HuH-7.5 (cell line): ENCODE measurements around the gene B3GNT2.

Experiments
- DNase-seq: peaks from one replicate; pipeline ENCODE4 v3.0.0; 2011; ENCODE audit warnings: low spot score

Gene B3GNT2

DNA sequence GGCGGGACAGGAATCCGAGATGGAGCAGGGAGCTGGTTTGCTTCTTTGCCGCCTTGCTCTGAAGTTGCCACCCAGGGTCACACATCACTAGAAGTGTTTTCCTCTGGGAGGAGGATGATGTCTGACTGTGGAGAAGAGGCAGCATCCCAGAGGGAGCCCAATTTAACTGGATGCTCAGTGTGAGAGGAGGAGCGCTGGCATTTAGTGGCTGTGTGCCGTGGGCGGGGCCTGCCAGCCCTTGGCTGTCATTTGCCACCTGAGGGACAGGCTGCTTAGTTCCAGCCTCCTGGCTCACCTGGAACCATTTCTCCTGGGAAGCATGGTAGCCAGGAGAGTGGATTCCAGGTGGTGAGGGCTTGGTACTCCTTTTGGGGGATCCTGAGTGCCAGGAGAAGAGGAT, 9.6 kb downstream of the B3GNT2 start:
- no peak for DNase-seq

DNA sequence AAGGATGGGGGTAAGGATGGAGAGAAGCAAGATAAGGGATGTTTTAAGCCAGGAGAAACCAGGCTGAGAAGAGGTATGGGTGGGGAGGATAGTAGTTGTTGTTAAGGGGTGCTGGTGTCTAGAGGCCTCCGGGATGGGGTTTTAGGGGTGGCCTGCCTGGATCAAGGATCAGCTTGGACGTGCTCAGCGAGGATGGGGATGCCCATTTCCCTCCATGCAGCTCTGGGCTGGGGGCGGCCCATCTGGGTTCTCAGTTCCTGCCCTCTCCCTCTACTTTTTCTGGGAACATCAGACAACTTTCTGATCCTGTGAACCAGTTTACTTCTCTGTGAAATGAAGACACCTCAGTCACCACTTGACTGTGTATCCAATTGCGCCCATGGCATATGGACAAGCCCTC, 10.1 kb downstream of the B3GNT2 start:
- DNase-seq, result no peak

DNA sequence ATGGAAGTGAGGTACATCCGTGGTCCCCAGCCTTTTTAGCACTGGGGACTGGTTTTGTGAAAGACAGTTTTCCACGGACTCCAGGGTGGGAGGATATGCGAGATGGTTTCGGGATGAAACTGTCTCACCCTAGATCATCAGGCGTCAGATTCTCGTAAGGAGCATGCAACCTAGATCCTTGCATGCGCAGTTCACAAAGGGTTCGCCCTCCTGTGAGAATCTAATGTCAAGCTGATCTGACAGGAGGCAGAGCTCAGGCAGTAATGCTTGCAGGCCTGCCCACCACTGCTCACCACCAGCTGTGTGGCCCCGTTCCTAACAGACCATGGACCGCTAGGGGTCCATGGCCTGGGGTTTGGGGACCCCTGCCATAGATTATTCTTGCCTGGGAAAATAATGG, 11.6 kb downstream of the B3GNT2 start:
- DNase-seq, result no peak

DNA sequence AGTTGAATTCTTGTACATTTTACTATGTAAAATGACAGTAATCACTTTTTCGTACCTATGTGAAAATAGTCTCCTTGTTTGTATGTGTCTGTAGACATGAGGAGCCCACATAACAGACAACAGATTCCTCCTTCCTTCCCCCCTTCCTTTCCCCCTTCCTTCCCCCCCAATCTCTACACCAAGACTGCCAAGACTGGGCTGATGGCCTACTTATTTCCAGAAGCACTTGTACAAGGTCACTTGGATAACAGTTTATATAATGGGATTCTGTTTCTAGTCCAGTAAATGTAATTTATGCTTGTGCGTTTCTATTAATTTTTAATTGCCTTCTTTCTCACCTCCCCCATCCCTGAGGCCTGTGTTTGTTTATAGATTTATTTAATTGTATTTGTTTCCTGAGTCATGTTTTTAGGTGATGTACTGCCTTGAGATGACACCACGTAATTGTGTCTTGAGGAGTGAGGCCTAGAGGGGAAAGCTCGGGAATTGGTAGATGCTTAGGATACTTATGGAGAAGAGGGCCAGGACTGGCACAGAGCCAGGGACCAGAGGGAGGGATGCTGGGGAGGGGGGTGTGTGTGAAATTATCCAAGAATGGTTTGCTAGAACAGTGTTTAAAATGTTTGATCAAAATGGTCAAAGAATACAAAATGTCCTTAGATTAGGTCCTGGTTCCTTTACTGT, 12.3 kb downstream of the B3GNT2 start:
- no peak for DNase-seq

DNA sequence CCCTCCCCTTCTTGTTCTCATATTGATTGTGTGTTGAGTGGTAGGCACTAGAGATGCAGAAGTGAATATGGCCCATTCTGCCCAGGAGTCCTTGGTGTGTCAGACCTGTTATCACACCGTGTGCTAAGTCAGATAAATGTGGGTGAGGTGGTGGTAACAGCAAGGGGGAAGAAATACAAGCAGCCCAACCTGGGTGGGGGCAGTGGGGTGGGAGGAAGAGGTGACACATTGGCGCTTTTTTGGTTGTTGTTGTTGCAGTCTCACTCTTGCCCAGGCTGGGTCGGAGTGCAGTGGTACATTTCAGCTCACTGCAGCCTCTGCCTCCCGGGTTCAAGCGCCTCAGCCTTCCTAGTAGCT, 12.8 kb downstream of the B3GNT2 start:
- DNase-seq, result no peak

DNA sequence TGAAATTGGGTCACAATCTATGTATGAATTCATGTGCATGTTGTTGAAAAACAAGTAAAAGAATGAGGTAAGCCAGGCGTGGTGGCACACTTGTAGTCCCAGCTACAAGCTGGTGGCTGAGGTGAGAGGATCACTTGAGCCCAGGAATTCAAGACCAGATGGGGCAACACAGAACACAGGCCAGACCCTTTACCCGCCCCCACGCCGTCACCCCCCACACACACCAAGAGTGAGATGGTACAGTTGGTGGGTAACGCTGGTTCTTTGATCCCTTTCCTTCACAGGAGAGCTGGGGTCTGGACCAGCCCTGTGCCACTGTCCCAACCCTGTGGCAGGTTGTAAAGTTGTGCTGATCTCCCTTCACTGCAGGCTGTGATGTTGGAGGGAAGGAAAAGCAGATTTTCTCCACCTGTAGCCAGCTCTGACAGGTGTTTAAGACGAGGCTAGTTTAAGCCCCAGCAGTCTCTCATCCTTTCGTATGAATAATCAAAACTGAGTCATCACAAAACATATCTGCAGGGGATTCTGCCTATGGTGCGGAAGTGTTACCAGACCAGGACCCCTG, 13.6 kb downstream of the B3GNT2 start:
- DNase-seq, result no peak

DNA sequence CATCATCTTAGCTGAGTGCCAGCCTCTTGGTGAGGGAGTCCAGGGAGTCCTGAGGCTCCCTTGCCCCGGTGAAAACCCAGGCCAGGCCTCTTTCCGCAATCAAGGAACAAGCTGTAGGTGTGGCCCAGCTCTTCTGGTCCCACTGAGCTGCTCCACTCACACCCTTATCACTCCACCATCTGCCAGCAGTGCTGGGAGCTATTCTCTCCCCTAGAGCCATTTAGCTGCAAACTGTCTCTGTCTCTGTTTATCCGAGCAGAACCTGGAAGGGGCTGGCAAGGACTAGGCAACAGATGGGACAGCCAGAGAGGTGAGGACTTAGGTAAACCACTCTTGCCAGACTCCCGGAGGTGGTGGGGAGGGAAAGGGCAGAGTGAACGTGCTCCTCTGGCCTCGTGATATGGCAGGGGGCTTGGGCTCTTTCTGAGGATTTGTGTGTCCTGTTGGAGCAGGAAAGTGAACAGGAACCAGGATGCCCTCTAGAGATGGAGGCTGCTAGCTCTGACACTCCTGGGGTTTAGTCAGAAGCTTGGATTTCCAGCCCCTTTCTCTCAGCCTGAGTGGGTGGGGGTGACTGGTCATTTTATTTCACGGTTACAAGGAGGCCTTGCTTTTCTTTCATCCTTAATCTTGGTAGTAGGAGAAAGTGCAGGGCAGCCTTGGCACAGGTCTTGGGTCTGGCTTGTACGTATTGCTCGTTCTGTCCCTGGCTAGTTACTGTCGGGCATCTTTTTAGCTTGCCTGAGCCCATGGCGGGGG, 19.6 kb downstream of the B3GNT2 start:
- DNase-seq, result no peak

DNA sequence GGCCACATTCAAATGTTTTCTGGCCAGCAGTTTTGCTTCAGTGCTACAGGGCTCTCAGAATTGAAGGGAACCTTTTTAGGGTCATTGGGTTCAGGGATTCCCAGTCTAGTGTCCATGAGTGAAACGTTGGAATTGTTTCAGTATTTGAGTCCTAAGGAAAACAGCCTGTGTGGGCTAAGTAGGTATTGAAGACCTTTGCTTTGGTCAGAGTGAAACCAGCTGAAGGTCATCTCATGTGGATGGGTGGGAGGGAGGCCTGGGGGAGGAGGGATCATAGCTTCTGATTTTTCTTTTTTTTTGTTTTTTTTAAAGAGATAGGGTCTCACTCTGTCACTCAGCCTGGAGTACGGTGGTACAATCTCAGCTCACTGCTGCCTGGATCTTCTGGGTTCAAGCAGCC, 20.2 kb downstream of the B3GNT2 start:
- no peak for DNase-seq

DNA sequence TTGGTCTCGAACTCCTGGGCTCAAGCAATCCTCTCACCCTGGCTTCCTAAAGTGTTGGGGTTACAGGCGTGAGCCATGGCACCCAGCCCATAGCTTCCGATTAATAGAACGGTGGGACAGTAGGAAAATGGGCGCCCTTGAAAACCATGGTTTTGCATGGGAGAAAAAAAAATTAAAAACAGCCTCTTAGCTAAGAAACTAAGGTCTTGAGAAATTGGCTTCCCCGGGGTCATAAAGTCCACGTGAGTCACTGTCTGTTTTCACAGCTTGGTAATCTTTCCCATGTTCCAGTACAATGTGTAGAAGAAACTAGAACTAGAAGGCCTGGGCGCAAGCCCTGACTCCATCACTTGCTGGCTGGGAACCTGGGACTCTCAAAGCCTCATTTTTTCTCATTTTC, 20.7 kb downstream of the B3GNT2 start:
- no peak for DNase-seq

DNA sequence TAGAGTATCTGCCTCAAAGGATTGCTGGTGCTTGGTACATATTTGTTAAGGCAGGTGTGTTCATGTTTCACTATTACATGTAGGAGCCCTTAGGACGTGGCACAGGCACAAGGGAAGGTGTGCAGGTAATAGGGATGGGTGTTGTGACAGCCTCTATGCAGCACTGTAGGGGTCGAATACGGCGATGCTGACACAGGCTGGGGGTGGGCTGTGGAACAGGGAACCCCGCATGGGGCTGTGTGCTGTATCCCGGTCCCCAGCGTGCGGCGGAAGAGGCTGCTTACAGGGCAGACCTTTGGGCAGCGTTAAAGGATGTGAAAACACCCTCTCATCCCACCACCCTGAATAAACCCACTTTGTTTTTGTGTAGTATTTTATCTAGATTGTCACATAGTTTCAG, 21.5 kb downstream of the B3GNT2 start:
- no peak for DNase-seq

DNA sequence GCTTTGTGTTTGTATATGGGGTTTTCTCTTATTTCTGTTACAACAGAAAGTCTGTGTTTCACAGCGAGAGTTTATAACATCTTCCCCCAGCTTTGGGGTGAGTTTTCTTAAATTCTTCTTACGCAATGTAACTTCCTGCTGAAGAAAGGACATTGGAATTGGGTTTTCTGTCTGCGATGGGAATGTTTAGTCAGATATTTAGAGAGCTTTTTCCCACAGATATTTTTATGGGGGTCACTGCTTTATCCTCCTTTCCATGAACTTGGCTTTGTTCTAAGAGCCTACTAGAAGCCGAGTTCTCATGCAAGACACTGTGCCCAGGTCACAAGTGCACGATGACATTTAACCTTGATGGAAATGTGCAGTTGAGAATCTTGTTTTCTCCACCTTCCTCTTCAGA, 22.1 kb downstream of the B3GNT2 start:
- DNase-seq, result no peak

DNA sequence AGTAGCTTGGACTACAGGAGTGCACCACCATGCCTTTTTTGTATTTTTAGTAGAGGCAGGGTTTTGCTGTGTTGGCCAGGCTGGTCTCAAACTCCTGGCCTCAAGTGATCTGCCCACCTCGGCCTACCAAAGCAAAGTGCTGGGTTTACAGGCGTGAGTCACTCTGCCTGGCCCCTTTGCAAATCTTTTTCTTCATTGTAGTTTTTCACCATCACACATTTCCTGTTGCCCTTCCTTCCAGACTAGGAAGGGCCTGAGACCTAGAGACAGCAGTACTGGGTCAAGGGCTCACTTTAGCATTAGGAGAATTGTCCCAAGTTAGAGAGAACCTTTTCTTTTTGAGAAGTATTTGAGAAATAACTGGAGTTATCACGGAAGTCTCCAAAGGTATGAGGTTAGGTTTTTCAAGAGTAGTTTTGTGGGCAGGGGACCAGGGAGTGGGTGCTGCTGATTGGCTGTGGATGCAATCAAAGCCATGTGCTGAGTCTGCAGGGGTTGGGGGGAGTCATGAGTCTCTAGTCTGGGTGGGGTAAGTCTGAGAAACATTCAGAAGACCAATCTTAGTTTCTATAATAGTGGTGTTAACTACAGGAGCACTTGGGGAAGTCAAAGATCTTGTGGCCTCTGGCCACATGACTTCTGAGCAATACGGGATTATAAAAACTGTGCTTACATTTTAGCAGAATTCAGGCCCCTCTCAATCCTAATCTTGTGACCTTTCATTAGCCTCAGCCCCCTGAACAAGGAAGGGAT, 23.7 kb downstream of the B3GNT2 start:
- DNase-seq, result no peak

DNA sequence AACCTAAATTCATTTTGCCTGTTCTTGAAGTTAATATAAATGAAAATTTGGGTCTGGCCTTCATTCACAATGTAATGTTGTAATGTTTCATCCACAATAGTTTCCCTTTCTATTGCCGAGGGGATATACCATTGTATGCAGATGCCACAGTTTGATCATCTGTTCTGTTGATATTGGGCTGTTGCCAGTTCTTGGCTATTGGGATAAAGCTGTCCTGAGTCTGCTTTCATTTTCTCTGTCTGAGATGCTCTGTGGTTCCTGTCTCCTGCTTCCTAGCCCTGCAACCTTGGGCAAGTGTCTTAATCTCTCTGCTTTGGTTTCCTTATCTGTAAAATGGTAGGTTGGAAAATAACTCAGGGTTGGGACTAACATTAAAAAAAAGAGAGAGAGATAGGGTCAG, 25.2 kb downstream of the B3GNT2 start:
- DNase-seq, result no peak

DNA sequence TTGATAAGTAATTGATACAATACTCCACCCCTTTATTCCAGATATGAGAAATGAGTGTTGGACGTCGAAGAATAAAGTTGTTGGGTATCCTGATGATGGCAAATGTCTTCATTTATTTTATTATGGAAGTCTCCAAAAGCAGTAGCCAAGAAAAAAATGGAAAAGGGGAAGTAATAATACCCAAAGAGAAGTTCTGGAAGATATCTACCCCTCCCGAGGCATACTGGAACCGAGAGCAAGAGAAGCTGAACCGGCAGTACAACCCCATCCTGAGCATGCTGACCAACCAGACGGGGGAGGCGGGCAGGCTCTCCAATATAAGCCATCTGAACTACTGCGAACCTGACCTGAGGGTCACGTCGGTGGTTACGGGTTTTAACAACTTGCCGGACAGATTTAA, 26.3 kb downstream of the B3GNT2 start:
- no peak for DNase-seq

DNA sequence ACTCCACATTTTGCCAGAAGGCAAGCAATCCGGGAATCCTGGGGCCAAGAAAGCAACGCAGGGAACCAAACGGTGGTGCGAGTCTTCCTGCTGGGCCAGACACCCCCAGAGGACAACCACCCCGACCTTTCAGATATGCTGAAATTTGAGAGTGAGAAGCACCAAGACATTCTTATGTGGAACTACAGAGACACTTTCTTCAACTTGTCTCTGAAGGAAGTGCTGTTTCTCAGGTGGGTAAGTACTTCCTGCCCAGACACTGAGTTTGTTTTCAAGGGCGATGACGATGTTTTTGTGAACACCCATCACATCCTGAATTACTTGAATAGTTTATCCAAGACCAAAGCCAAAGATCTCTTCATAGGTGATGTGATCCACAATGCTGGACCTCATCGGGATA, 26.8 kb downstream of the B3GNT2 start:
- DNase-seq, result no peak

DNA sequence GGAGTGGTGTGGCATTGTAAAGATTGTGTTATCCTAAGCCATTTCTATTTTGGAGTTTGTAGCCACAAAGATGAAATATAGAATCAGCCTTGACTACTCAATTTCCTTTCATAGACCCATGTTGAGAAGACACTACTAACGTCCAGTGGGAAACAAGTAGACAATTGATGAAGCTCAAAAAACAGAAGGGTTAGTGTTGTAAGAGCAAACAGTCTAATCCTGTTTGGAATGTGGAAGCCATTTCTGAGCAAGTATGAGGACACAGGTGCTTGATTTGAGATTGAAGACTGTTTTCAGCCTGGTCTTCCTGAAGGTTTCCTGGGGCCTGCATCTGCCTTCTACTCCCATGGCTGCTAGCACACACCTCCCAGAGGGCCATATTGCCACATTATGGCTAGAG, 29.1 kb downstream of the B3GNT2 start:
- peak; percentile 25 for DNase-seq

DNA sequence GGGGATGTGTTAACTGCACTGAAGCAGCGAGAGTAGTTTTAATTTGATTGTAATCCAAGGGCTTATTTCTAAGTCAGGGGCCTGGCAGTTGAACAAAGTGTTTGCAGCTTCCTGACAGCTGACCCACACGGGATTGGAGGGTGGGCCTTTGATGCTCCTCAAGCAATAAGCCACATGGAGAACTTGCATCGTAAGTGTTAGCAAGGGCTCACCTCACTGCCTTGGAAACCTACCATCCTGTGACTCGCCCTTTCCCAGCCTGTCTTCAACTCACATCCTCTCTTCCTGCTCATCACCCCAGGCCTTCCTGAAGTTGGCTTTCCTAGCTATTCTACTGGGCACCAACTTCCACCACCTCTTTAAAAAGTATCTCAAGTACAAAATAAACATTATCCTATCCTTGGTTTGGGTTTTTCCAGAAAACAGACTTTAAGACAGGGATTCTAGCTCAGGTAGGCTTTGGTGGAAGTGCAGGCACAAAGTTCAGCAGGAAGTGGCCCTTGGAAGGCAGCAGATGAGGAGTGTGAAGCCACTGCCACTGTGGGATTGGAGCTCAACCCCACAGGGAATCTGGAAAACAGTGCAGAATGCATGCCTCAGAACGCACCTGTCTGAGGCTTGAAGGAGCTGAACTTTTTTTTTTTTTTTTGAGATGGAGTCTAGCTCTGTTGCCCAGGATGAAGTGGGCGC, 31.6 kb downstream of the B3GNT2 start:
- DNase-seq, result no peak

DNA sequence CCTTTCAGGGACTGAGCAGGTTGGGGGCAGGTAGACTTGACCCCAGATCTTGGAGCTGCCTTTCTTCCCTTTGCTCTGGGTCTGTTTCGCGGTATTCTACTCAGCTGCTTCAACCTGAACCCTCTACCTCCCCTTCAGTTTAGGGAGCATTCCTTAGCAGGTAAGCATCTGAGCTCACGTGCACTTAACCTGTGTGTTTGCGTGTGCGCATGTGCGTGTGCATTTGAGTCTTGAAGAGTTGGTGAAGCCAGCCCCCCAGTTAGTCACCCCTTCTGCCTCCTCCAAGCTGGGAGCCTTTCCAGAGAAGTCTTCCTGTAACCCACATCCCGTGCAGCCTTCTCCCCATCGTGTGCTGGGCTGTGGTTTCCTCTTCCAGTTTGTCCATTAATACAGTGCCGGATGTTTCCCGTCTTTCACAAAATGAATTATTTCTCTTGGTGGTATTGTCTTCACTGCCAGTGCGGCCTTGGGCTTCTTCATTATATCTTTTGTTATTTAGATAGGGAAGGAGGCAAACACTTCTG, 33.2 kb downstream of the B3GNT2 start:
- no peak for DNase-seq

DNA sequence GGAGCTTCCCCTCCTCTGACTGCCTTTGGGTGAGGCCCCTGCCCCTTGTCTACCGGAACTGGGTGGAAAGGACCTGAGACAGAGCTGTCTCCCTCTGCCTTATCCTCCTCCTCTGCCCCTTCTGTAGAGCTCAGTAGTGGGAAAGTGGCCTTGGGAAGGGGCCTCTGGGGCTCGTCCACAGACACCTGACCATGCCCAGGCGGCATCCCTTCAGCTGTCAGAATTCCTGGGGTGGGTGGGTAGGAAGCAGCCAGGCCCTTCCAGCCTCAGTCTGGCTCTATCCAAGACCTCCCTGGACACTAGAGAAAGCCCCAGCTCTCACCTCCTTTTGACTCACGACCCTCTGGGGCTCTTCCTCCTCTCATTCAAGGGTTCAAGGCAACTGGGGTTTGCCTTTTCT, 35.6 kb downstream of the B3GNT2 start:
- no peak for DNase-seq

DNA sequence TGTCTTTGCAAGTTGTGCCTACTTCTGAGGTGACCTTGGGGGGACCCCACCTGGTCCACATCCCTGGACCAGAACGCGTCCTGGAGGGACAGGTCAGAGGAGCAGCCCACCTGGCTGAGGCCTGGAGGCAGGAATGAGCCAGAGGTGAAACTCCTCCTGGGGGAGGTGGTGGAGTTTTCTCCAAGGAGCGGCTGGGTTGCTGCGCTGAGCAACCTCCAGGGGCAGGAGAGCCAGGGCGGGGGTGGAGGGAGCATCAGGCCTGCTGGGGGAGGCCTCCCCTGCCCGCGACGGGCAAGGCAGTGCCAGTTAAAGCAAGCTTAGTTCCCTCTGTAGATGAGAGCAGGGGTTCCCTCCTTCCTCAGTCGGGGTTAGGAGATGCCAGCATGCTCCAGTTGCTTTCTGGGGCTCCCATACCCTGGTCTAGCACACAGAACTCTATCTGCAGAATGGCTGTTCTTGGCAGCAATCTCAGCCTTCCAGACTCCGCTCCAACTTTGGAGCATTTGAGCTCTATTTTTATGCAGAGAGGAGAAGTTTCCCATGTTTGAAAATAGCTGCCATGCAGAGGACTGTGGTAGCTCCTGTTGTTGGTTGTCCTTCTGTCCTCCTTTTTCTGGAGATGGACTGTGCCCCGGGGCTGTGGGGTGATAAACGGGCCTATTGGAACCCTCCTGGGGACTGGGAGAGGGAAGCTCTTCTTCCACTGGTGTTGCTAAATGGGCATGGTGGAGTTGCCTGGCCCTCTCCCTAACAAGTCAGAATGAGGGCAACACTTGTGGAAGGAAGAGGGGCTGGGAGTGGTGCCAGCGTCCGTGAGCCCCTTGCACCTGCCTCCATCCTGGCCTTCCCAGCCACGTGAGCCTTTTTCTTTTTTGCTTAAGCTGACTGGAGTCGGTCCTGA, 39.1 kb downstream of the B3GNT2 start:
- no peak for DNase-seq

DNA sequence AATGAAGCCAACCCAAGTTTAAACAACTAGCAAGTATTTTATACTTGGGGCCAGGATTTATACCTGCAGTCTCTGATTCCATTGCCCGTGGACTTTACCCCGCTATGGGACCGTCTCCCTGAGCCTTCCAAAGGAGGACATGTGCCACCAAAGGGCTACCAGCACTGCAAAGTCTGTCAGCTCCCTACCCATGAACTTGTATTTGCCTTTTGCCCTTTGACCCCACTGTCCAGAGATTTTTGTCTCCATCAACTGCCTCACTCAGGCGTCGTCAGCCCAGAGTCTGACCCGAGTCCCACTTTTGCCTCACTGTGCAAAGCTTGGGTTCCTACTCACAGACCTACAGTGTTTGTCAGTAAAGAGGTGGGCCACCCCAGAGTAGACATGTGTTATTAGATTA, 40.6 kb downstream of the B3GNT2 start:
- DNase-seq, result no peak
